HG03342 (cell line): ENCODE data around the gene ATXN1.
"Not testable (repeated sequence)": the region's sequence is repeated elsewhere in the genome, so short reads cannot be mapped to it uniquely, and the experiment has no call there.

Source experiments
- ATAC-seq: cut with Tn5 transposase; IDR thresholded peaks from one replicate; pipeline ENCODE4 v1.9.1; 2021; ENCODE audit warnings: mild to moderate bottlenecking, moderate library complexity; ENCODE audit not compliant: unreplicated experiment

The ATXN1 gene

GRCh38 chr6:16548121-16548520 is 213.1 kb downstream of the ATXN1 start:
- no peak for ATAC-seq

GRCh38 chr6:16547587-16547986 is 213.7 kb downstream of the ATXN1 start:
- no peak for ATAC-seq

GRCh38 chr6:16546861-16547260 is 214.4 kb downstream of the ATXN1 start:
- ATAC-seq, result no peak

- no peak for ATAC-seq
These were observed 215.9 kb downstream of the ATXN1 start for GRCh38 chr6:16545382-16545781.

GRCh38 chr6:16544521-16544920 is 216.7 kb downstream of the ATXN1 start:
- ATAC-seq, result no peak

GRCh38 chr6:16544006-16544405 is 217.3 kb downstream of the ATXN1 start:
- ATAC-seq, result no peak

- ATAC-seq, result no peak
These were observed 217.7 kb downstream of the ATXN1 start for GRCh38 chr6:16543521-16543920.

- ATAC-seq, result no peak
These were observed 219.2 kb downstream of the ATXN1 start for GRCh38 chr6:16542070-16542469.

GRCh38 chr6:16540804-16541752 is 220.2 kb downstream of the ATXN1 start:
- no peak for ATAC-seq

GRCh38 chr6:16540383-16540782 is 220.9 kb downstream of the ATXN1 start:
- not testable (repeated sequence) for ATAC-seq

- ATAC-seq, result no peak
These were observed 222.0 kb downstream of the ATXN1 start for GRCh38 chr6:16539086-16539931.

- no peak for ATAC-seq
These were observed 225.7 kb downstream of the ATXN1 start for GRCh38 chr6:16535564-16535963.

- ATAC-seq, result no peak
These were observed 227.5 kb downstream of the ATXN1 start for GRCh38 chr6:16533721-16534136.

GRCh38 chr6:16533210-16533609 is 228.1 kb downstream of the ATXN1 start:
- ATAC-seq, result no peak

- ATAC-seq, result no peak
These were observed 233.6 kb downstream of the ATXN1 start for GRCh38 chr6:16527691-16528090.

- ATAC-seq, result no peak
These were observed 236.9 kb downstream of the ATXN1 start for GRCh38 chr6:16524380-16524707.

- no peak for ATAC-seq
These were observed 237.5 kb downstream of the ATXN1 start for GRCh38 chr6:16523606-16524379.

- ATAC-seq, result no peak
These were observed 238.3 kb downstream of the ATXN1 start for GRCh38 chr6:16522937-16523336.

- ATAC-seq, result no peak
These were observed 239.7 kb downstream of the ATXN1 start for GRCh38 chr6:16521528-16521927.

GRCh38 chr6:16519265-16520242 is 241.7 kb downstream of the ATXN1 start:
- ATAC-seq, result no peak
